ENCODE results near the gene AFAP1L1.

The AFAP1L1 gene

DNA sequence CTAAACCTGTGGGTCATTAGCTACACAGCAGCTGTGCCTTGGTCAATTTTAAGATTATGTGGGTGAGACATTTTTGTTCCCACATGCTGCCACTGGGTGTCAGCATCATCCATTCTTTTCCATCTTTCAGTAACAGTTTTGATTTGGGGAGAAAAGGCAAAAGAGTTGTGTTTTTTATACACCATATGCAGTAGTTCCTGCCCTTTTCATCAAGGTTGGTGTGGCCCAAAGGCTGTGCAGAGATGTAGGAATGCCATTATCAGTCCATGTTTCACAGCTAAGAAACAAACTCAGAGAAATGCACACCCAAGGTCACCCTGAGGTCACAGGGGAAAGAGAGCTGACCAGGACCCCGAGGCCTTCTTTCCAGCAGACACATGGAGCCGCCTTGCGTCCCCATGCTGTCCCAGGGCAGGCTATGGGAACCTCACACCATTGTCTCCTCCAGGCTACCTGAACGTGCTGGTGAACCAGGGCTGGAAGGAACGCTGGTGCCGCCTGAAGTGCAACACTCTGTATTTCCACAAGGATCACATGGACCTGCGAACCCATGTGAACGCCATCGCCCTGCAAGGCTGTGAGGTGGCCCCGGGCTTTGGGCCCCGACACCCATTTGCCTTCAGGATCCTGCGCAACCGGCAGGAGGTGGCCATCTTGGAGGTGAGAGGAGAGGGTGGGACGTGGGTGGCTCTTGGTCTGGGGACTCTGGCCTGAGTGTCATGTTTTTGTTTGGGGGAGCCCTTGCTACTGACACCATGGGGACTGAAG, 45.8 kb downstream of the AFAP1L1 start:
- peak; percentile 89 for FAIRE-seq

DNA sequence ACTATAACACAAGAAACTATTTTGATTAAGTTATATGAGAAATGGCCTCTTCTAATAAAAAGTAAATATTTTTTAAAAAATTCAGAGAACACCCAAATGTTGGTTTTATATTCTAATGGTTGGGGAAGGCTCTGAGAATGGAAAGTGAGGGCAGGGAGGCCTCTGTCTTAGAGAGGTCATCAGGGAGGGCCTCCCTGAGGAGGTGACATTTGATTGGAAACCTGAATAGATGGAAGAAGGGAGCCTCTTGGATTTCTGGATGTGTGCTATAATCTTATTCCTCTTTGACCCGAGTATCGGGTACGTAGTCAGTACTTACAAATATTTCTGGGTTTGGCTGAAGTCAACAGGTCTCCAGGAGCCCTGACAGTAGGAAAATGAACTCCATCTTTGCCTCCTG, 47.5 kb downstream of the AFAP1L1 start:
- no peak for FAIRE-seq

DNA sequence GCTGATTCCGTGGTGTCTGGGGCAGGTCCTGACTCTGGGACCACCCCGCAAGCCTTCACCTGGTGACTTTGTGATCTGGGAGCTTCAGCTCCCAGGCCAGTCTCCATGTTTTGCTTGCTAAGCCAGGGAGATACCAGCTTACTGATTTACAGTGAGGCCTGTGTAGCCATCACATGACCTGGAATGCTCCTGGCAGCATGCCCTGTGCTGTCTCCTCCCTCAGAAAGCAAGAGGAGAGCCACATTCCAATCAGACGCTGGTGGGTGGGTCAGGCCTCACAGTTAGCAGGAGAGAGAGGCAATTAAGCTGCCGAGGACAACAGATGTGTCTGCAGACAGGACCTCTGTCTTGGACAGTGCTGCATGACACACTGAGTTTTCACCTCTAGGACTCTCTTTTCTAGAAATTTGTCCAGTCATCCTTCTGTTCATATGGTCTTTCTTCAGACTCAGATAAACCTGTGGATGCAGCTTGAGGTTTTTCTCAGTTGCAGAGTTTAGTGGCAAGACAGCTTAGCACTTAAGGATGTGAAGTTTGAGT, 49.2 kb downstream of the AFAP1L1 start:
- peak; percentile 18 for FAIRE-seq

DNA sequence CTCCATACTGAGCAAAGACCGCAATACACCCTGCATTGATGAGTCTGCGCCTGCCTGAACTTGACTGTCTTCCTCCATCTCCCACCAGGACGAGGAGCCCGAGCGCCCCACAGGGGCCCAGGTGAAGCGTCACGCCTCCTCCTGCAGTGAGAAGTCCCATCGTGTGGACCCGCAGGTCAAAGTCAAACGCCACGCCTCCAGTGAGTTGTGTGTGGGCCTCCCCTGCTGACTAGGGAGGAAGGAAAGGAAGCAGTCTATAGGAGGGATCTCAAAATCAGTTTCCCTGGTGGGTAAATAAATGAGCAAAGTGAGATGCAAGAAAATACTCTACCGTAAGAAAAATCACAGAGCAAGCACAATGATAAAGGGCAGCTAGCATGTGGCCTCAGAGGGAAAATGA, 50.9 kb downstream of the AFAP1L1 start:
- no peak for FAIRE-seq

DNA sequence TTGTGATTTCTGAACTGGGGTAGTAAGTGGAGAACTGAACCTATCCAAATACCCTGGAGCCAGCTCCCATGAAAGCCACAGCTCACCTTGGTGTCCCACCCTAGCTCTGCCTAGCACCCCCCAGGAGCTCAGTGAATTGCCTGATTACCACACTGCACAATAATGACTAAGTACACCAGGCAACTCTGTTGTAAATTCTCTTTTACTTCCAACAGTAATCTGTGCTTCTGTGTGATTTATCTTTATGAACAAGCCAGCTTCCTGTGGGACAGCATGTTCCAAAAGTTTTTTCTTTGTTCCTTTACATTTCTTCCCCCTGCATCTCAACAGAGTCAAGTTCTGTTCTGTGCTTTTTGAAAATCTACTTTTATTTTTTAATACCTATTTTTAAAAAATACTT, 51.6 kb downstream of the AFAP1L1 start:
- no peak for FAIRE-seq

DNA sequence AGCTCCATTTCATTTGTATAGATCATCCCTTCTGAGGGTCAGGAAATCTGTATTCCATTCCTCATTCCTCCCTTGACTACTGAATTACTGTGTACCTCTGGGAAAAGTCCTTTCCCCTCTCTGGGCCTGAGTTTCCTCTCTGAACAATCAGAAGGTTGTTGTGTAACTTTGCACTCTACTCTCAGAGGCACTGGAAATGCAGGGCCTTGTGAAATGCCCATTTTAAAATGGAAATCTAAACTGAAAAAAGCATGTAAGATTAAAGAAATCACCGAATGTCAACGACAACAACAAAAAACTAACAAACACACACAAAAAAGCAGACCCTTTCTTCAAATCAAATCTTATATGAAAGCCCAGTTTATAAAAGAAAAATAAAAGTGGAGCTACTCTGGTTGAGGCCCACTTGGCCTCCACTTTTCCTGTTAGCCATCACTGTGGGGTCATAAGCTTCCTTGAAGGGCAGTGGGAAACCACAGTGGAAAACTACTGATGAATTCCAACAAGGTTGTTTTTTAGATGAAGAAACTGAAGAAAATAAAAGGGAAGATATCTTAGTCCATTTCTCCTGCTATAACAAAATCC, 52.1 kb downstream of the AFAP1L1 start:
- no peak for FAIRE-seq

DNA sequence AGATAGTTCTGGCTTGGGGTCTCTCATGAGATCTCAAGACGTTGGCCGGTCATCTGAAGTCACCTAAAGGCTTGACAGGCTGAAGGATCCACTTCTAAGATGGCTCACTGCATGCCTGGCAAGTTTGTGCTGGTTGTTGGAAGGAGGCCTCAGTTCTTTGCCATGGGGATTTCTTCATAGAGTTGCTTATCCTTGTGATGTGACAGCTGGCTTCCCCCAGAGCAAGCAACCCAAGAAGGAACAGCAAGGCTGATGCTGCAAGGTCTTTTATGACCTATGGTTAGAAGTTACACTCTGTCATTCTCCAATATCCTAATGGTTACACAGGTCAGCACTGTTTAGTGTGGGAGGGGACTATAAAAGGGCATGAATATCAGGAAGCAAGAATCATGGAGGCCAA, 53.0 kb downstream of the AFAP1L1 start:
- FAIRE-seq, result no peak

DNA sequence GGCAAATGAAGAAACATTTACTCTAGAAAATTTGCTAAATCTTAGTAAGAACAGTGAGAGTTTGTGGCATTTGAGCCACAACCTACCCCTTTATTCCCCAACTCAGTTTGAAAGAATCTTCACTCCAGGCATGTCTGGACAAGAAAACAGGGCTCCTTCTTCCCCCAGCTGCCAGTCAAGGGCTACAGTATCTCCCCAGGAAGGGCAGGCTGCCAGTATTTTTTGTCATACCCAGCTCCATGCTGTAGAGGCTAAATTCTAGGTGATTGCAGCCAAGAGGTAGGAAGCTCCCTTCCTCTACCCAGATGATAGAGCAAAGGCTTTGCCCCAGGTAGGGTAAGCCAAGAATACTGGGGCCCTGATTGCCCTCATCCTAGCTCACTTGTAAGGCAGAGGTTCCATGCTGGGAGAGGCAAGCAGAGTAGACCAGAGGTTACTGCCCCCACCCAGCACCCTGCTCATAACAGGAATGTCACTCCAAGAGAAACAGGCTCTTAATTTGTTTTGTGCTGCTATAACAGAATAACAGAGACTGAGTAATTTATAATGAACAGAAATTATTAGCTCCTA, 53.6 kb downstream of the AFAP1L1 start:
- no peak for FAIRE-seq

DNA sequence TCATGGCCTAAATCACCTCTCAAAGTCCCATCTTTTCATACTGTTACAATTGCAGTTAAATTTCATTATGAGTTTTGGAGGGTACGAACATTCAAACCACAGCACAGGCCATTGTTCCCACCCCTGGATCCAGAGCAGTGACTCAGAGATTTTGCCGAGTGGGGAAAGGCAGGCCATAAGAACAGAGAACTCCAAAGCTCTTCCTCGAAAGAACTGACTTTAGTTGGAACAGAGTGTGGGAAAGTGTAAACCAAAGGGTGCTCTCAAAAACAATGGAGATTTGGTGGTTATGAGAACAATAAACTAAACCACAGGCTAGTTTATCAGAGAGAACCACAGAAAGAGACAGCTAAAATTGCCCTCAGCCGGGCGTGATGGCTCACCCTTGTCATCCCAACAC, 54.2 kb downstream of the AFAP1L1 start:
- no peak for FAIRE-seq

DNA sequence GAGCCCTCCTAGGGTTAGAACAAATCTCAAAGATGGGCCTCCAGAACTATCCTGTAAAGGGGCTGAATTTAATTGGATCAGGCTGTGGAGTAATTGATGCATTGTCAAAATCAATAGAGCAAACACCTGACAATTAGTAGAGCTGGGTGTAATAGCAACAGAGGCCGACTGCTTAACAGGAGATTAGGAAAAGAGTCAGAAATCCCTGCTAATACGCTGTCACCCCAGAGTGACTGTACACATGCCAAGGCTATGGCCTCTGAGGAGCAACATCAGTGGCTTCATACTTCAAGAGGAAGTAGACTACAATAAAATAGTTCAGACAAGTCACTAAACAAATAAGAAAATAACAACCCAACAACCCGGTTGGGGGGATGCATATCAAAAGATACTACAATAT, 55.0 kb downstream of the AFAP1L1 start:
- no peak for FAIRE-seq

DNA sequence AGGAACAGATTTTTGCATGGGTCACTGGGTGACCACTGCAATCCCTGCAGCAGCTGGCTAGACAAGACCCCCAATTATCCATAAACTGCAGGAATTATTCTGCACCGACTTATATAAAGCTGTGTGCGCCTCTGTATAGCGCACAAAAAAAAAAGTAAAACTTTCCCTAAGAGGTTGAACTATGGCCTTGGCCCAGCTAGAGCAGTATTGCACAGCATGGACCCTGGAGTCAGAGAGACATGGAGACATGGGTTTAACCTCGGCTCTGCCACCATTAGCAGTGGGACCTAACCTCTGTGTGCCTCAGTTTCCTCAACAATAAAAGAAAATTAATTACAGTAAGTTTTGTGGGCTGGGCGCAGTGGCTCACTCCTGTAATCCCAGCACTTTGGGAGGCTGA, 56.5 kb downstream of the AFAP1L1 start:
- no peak for FAIRE-seq

DNA sequence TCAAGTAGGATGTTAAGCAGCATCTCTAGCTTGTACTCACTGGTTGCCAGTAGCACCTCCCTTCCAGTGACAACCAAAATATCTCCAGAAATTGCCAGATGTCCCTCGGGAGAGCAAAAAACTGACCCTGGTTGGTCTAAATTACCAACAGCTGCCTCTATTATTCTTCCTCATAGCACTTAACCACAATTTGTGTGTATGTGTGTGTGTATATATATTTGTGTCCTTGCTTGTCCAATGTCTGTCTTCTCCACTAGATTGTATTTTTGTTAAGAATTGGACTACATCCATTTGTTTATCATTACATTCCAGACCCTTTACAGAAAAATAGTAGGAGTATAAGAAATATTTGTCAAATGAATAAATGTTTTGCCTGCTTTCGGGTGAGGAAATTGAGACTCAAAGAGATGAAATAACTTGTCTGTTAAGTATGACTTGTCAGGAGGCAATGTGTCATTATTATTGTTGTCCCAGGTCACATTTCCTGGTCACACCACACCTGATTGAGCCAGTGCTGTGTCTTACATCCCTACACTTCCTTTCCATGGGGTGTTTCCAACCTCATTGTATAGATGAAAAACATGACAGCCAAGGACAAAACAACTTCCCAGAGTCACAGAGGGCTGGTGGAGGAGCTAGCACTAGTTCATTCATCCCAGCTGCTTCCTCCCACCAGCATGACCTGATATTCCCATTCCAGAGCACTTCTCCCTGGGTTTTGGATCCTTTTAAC, 62.2 kb downstream of the AFAP1L1 start:
- FAIRE-seq, result no peak

DNA sequence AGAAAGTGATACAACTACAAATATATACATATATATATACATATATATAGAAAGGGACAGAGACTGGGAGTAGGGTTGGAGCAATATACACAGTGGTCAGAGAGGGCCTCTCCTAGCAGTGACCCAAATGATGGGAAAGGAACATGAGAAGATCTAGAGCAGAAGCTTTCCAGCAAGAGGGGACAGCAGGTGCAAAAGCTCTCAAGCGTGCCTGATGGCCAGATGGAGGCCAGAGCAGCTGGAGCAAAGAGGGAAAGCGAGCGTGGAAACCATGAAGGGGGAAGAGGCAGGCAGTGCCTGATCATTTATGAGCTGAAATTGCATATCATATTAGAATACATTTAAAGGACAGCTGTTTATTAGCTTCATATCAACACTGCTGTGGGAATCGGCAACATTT, 66.1 kb downstream of the AFAP1L1 start:
- no peak for FAIRE-seq

DNA sequence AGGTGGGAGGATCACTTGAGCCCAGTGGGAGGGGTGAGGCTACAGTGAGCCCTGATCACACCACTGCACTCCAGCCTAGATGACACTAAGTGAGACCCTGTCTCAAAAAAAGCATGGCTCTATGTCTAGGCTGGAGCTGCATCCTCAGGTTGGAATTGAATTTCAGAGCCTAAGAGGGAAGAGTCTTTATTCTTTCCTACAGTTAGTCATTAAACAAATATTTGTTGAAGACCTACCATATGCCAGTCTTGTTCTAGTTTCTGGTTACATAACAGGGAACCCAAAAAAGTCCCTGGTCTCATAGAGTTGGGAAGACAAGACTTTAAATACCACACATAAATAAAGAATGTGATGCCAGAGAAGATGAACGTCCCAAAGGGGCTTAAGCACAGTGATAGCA, 66.7 kb downstream of the AFAP1L1 start:
- no peak for FAIRE-seq

DNA sequence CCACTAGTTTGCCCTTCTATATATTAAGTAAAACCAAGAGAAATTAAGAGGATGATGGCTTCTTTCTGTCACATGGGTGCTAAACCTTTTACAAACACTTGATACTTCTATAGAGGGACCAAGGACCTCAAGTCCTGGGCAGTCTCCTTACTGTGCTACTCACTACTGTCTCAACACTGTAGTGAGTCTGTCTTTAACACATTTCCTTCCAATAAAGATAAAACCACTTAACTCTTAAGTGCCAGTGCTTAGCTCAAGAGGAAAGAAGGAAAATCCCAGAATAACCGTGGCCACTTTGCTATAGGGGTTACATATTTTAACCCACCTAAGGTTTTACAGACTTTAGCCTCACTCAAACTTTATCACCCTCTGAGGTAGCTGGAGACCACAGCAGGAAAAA, 69.3 kb downstream of the AFAP1L1 start:
- no peak for FAIRE-seq

DNA sequence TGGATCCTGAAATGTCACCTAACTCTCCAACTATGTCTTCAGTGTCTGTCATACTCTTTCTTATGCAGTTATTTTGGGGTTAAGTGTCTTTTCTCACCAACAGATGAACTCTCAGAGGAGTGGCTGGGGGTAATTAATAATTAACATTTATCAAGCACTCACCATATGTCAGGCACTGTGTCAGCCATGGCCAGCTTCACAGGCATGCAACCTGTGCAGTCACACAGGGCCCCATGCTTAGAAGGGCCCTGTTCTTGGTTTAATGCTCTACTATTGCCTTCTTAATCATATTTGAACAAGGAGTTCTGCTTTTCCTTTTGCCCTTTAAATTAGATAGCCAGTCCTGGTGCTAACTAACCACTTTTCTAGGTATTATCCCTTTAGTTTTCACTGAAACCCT, 70.2 kb downstream of the AFAP1L1 start:
- FAIRE-seq, result no peak

DNA sequence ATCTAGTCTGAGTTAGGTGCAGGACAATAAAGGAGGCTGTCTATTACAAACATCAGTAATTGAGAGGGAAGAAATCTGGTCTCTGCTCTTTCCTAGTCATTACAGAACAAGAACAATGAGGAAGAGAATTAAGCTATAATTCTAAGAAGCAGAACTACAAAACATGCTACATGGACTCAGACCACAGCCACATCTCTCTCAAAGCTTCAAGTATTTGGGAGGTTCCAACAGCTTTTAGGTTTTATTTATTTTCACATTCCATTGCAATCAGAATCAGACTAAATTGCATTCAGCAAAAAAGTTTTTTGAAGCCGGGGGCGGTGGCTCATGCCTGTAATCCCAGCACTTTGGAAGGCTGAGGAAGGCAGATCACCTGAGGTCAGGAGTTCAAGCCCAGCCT, 72.5 kb downstream of the AFAP1L1 start:
- no peak for FAIRE-seq

DNA sequence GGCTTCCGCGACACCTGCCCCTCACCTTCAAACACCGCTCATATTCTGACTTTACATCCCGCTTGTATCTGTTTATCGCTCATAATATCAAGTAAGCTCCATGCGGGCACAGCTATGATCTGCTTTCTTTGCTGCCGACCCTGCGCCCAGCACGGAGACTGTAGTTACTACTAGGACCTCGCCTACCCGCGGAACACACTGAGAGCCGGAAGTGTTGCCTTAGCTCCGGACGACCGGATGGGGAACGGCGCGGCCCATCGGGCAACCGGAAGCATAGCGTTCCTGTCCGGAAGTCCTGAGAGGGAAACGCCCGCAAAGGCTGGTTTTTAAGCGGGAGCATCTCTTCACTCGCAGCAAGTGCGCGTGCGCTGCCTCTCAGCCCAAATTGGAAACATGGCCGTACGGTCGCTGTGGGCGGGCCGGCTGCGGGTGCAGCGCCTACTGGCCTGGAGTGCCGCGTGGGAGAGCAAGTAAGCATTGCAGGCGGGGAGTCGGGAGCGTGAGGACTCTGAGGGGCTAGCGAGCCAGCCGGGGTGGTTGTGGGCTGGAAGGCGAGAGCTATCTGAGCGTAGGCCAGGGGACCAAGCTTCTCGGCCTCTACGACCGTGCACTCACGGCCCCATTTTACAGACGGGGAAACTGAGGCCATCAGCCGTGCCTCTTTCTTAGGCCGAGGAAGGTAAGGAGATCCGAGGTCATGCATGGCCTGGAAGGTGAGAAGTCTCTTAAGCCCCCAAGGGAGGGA, 73.7 kb downstream of the AFAP1L1 start, which contains the start of gene GRPEL2:
GRPEL2 (plus strand) TSS at position 353 of the 745 bp plus-strand sequence; CDS start at position 394, 41 bp downstream.
- peak; percentile 88 for FAIRE-seq

DNA sequence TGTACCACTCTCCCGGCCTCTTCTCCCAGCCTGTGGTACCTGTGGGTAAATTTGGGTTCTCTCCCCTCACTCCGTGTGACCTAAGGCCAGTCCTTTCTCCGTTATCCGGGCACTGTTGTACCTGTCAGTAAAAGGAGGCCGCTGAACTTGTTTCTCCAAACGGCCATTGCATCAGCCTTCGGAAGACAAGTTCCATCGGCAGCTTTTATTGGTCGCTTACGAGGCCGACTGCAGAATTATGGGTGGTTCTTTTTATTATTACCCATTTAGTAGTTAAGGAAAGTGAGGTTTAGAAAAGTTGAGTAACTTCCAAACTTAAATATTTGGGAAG, 74.2 kb downstream of the AFAP1L1 start:
- FAIRE-seq, result no peak

DNA sequence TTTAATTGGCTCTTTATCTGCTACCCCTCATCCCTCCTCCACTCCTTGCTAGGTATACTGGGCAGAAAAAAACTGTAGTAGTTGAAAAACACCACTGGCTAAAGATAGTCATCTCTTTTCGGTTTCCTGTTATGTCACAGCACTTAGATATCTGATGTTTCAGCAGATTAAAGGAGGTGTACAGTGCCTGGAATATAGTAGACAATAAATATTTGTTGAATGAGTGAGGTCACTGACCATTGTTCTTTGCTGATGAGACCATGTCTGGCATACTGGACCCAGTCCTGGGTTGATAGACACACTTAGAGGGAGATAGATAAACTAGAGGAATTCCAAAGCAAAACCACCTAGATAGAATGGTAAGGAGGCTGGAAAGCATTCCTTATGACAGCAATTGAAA, 76.9 kb downstream of the AFAP1L1 start:
- no peak for FAIRE-seq

DNA sequence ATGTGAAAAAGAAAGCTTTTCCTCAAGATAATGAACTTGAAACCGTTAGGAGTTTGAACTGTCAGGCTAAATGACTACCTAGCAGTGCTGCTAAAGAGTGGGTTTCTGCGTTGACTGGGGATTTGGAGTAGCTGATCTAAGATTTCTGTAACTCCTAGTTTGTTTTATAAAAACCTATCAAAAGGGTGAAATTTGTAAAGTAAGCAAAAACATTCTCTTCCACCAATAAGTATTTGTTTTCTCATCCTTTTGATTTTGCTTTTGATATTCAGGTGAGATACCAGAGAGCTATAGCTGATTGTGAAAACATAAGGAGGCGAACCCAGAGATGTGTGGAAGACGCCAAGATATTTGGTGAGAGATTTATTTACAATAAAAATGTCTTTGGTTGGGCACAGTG, 77.7 kb downstream of the AFAP1L1 start:
- no peak for FAIRE-seq

DNA sequence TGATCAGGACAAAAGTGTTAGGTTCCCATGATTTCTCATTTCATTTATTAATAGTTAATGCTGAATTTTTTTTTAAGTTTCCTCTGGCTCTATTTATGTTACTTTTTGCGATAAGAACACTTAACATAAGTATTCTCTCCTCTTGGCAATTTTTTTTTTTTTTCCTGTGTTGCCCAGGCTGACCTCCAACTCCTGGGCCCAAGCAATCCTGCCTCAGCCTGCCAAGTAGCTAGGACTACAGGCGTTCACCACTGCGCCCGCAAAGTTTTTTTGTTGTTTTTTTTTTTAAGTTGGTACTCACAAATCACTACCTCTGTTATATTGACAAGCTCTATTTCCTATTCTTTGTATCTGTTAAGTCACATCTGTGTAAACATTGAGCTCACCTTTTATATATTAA, 80.5 kb downstream of the AFAP1L1 start:
- no peak for FAIRE-seq

DNA sequence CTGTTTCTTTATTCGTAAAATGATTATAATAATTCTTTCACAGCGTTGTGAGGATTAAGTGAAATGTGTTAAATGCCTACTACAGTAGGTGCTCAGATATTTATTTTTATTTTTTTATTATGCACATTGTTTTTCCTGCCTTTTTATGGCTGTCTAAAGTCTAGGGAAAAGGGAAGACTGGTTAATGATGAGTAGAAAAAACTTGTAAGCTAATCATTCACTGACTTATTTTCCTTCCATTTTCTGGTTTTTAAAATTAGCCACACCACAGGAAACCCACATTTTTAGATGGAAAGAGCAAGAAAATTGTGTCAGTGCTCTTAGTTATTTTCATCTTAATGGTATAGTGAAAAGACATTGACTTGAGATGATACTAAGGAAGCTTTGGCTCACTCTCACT, 82.3 kb downstream of the AFAP1L1 start:
- no peak for FAIRE-seq

All from endometrium (tissue), 2 donors.